Gastroesophageal sphincter (tissue), 4 donors: ENCODE results near the gene GPR37L1. TPM values are rescaled to one million over a fixed set of nuclear protein-coding genes. Genes with fewer than 3 reads are reported as not detected.
A peak's percentile ranks its signal among the peaks of the same experiment; 100 is the strongest.

Source experiments
- ATAC-seq: fragments of 150-250 bp; one replicate; pipeline ENCODE4 v1.9.1; 2016; ENCODE audit warnings: mild to moderate bottlenecking, moderate library complexity
- H3K27ac ChIP-seq, 4 donors: fragments of 200-600 bp; sonication (generic) in 3 of 4; 1 replicate in 3 of 4; 2 replicates in 1 of 4; pipeline ENCODE4 v1.5.1; 2016 to 2019
- H3K27me3 ChIP-seq: fragments of 200-600 bp; sonication (generic); one replicate; pipeline ENCODE4 v1.5.1; 2019
- H3K36me3 ChIP-seq, 2 donors: fragments of 200-600 bp; sonication (generic); one replicate each; pipeline ENCODE4 v1.5.1; 2019; ENCODE audit warnings: control low read depth in 1 of 2
- H3K4me1 ChIP-seq, 3 donors: fragments of 200-600 bp; sonication (generic); 1 replicate in 2 of 3; 2 replicates in 1 of 3; pipeline ENCODE4 v1.5.1; 2016 to 2019; ENCODE audit warnings: control low read depth in 2 of 3
- H3K4me3 ChIP-seq, 2 donors: fragments of 200-600 bp; sonication (generic); one replicate each; pipeline ENCODE4 v1.5.1; 2019; ENCODE audit warnings: mild to moderate bottlenecking in 1 of 2, moderate library complexity in 1 of 2
- H3K9me3 ChIP-seq, 3 donors: fragments of 200-600 bp; sonication (generic); one replicate each; pipeline ENCODE4 v1.5.1; 2017 to 2019; ENCODE audit warnings: control low read depth in 2 of 3
- CTCF ChIP-seq, 4 experiments: fragments of 200-600 bp in 2 of 4; fragments of 450-650 bp in 2 of 4; sonication (generic) in 1 of 4; IDR thresholded peaks; one replicate each; pipeline ENCODE4 v1.5.1; 2017 to 2019; ENCODE audit warnings: antibody characterized with exemption in 4 of 4, mild to moderate bottlenecking in 2 of 4, moderate library complexity in 2 of 4
- EP300 ChIP-seq: sonication (generic); formaldehyde crosslinking; IDR thresholded peaks from one replicate; pipeline ENCODE4 v1.6.1; 2017; ENCODE audit warnings: antibody characterized with exemption, mild to moderate bottlenecking
- POLR2A ChIP-seq, 2 donors: fragments of 450-650 bp; IDR thresholded peaks; one replicate each; pipeline ENCODE4 v1.6.1; 2017; ENCODE audit warnings: antibody characterized with exemption in 2 of 2, mild to moderate bottlenecking in 2 of 2, moderate library complexity in 1 of 2
- POLR2AphosphoS5 ChIP-seq: sonication (generic); formaldehyde crosslinking; IDR thresholded peaks from one replicate; pipeline ENCODE4 v1.6.1; 2017; ENCODE audit warnings: antibody characterized with exemption
- WGBS, 2 donors: methylation state at CpG; one replicate each; pipeline ENCODE4 v1.1.5; 2018; ENCODE audit warnings: low coverage in 1 of 2; 5-methylcytosine and 5-hydroxymethylcytosine counted together
- total RNA-seq, 4 donors: library from RNA; depleted of rRNA; stranded (reverse); fragments of >200 nt; gene quantifications; one replicate each; pipeline ENCODE4 v1.1.0, GENCODE V29; 2016

The GPR37L1 gene
- total RNA-seq, 4 donors from 2014 or later = 0.16 to 0.39 (median 0.27) TPM

DNA sequence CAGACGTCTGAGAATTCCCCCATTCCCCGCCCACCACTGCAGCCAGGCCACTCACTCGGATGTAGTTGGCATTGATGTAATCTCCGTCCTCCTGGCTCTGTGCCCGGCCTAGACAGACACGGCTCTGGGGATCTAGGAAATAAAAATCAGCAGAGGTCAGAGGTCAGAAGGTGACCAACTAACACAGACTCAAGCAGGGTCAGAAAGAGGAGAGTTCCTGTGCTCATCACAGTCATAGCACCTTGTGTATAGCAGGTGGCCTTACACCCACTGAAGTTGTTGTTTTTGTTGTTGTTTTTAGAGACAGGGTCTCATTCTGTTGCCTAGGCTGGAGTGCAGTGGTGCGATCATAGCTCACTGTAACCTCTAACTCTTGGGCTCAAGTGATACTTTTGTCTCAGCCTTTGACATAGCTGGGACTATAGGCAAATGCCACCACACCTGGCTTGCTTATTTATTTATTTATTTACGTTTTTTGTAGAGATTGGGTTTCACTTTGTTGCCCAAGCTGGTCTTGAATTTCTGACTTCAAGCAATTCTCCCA is 32.8 kb downstream of the GPR37L1 start:
- H3K4me3 ChIP-seq = no peak overlapping the region
- WGBS, 2 donors = 32 to 37% methylated on average over 5 to 8 of the region's 8 CpGs
- TF ChIP-seq POLR2A (IDR thresholded peaks at IDR 0.05) = no peak
- no peak for TF ChIP-seq POLR2AphosphoS5
- TF ChIP-seq EP300 = no peak
- TF ChIP-seq CTCF (IDR thresholded peaks at IDR 0.05) = no peak
- no peaks in the 10 kb centered on the region for H3K4me1 ChIP-seq
- H3K27ac ChIP-seq = no peak overlapping the region
- no peak for ATAC-seq
- peaks cover 9% of the 10 kb centered on the region for H3K27me3 ChIP-seq
- no peaks in the 10 kb centered on the region for H3K9me3 ChIP-seq
- no peaks in the 10 kb centered on the region for H3K36me3 ChIP-seq

- H3K36me3 ChIP-seq = no peaks in the 10 kb centered on the region
- ATAC-seq = no peak
- H3K27me3 ChIP-seq = peaks cover 9% of the 10 kb centered on the region
- H3K4me1 ChIP-seq = no peaks in the 10 kb centered on the region
- H3K27ac ChIP-seq = no peak overlapping the region
- TF ChIP-seq POLR2AphosphoS5 (no peak), CTCF (IDR thresholded peaks at IDR 0.05) (no peak), EP300 (no peak), POLR2A (IDR thresholded peaks at IDR 0.05) (no peak)
- no peaks in the 10 kb centered on the region for H3K9me3 ChIP-seq
- 82% methylated on average over 6 of the region's 8 CpGs; no CpG with 5 or more reads in 1 of the 2 donors for WGBS, 2 donors
- no peak overlapping the region for H3K4me3 ChIP-seq
Observed at GRCh38 chr1:202156590-202156989, 33.9 kb downstream of the GPR37L1 start.

GRCh38 chr1:202157945-202158344 is 35.2 kb downstream of the GPR37L1 start:
- WGBS, 2 donors = 90% methylated on average over 9 of the region's 10 CpGs; no CpG with 5 or more reads in 1 of the 2 donors
- no peak overlapping the region for H3K27ac ChIP-seq
- no peak for ATAC-seq

DNA sequence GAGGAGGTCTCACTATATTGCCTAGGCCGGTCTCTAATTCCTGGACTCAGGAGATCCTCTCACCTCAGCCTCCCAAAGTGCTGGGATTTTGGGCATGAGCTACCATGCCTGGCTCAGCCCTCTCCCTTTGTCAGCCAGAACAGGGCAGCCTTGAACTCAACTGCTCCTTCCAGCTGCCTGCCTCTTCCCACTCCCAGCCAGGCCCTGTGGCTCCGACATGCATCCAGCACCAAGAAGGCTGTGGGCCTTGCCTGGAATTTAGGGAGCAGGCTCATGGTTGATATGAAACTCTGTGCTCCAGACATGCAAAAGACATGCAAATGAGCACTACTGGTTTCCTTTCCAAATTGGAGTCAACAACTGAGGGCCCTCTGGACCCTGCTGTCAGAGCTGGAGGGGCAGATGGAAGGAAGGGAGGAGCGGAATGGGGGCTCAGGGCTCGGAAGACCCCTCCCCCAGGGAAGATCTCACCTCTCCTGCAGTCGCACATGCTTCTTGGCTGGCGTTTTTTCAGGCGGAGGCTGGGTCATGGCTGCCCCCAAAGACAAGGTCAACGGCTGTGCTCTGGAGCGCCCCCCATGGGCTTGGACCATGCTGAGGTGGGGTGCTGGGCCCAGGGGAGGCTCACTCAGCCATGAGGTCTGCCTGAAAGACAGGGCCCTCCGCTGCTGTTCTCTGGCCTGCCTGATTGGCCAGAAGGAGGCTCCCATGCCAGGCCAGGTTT is 36.3 kb downstream of the GPR37L1 start:
- Histone ChIP-seq H3K4me3 (no peak overlapping the region), H3K9me3 (no peaks in the 10 kb centered on the region), H3K27me3 (peaks cover 5% of the 10 kb centered on the region), H3K36me3 (no peaks in the 10 kb centered on the region), H3K4me1 (no peaks in the 10 kb centered on the region), H3K27ac (peak overlapping the region in 1 of 4 donors; percentile 54)
- TF ChIP-seq POLR2AphosphoS5 (no peak), EP300 (no peak), CTCF (IDR thresholded peaks at IDR 0.05) (no peak), POLR2A (IDR thresholded peaks at IDR 0.05) (no peak)
- WGBS, 2 donors = 100% methylated on average over 1 of the region's 10 CpGs
- no peak for ATAC-seq

More at GRCh38 chr1:202157945-202158344, 35.2 kb downstream of the GPR37L1 start:
- H3K9me3 ChIP-seq = no peaks in the 10 kb centered on the region
- no peaks in the 10 kb centered on the region for H3K36me3 ChIP-seq
- H3K27me3 ChIP-seq = peaks cover 9% of the 10 kb centered on the region
- H3K4me1 ChIP-seq = no peaks in the 10 kb centered on the region
- no peak for TF ChIP-seq EP300
- no peak for TF ChIP-seq CTCF (IDR thresholded peaks at IDR 0.05)
- TF ChIP-seq POLR2A (IDR thresholded peaks at IDR 0.05) = no peak
- no peak for TF ChIP-seq POLR2AphosphoS5
- H3K4me3 ChIP-seq = no peak overlapping the region
